ENCODE data around the gene IFFO2. TPM values are rescaled to one million over a fixed set of nuclear protein-coding genes. Genes with fewer than 3 reads are reported as not detected.
A peak's percentile ranks its signal among the peaks of the same experiment; 100 is the strongest.

IFFO2 gene
- total RNA-seq, 2 donors from 2014 or later, result 2.3 to 14.0 TPM

GRCh38 chr1:18927082-18927653 is 29.3 kb downstream of the IFFO2 start:
- Histone ChIP-seq H3K27me3 (no peaks in the 10 kb centered on the region), H3K27ac (peak overlapping the region; percentile 82 to 87), H3K9me3 (no peaks in the 10 kb centered on the region), H3K36me3 (no peaks in the 10 kb centered on the region), H3K4me3 (no peak overlapping the region), H3K4me1 (peaks cover 0 to 56% of the 10 kb centered on the region in 2 donors)
- DNase-seq (ENCODE audit: low spot score), result no peak
- no peak for TF ChIP-seq CTCF (IDR thresholded peaks at IDR 0.05)

- Histone ChIP-seq H3K4me1 (peaks cover 0 to 63% of the 10 kb centered on the region in 2 donors), H3K4me3 (no peak overlapping the region), H3K9me3 (no peaks in the 10 kb centered on the region), H3K36me3 (no peaks in the 10 kb centered on the region), H3K27me3 (no peaks in the 10 kb centered on the region), H3K27ac (peak overlapping the region; percentile 82 to 87)
- no peak for TF ChIP-seq CTCF (IDR thresholded peaks at IDR 0.05)
- peak; percentile 90 for DNase-seq (ENCODE audit: low spot score)
These were observed 30.0 kb downstream of the IFFO2 start for GRCh38 chr1:18926315-18927081.

GRCh38 chr1:18925279-18925678 is 31.2 kb downstream of the IFFO2 start:
- H3K27ac ChIP-seq, result peak overlapping the region; percentile 88
- no peak for DNase-seq (ENCODE audit: low spot score)
- no peaks in the 10 kb centered on the region for H3K9me3 ChIP-seq
- no peak overlapping the region for H3K4me3 ChIP-seq
- TF ChIP-seq CTCF (IDR thresholded peaks at IDR 0.05), result no peak
- H3K4me1 ChIP-seq, result peaks cover 0 to 68% of the 10 kb centered on the region in 2 donors
- H3K27me3 ChIP-seq, result no peaks in the 10 kb centered on the region
- peaks cover 7% of the 10 kb centered on the region for H3K36me3 ChIP-seq

GRCh38 chr1:18924221-18924691 is 32.2 kb downstream of the IFFO2 start:
- peaks cover 0 to 68% of the 10 kb centered on the region in 2 donors for H3K4me1 ChIP-seq
- H3K27ac ChIP-seq, result peak overlapping the region; percentile 88
- TF ChIP-seq CTCF (IDR thresholded peaks at IDR 0.05), result no peak
- DNase-seq (ENCODE audit: low spot score), result no peak
- no peaks in the 10 kb centered on the region for H3K27me3 ChIP-seq
- no peak overlapping the region for H3K4me3 ChIP-seq
- peaks cover 10% of the 10 kb centered on the region for H3K36me3 ChIP-seq
- H3K9me3 ChIP-seq, result no peaks in the 10 kb centered on the region

GRCh38 chr1:18923756-18924211 is 32.7 kb downstream of the IFFO2 start:
- DNase-seq (ENCODE audit: low spot score), result no peak
- TF ChIP-seq CTCF (IDR thresholded peaks at IDR 0.05), result no peak
- Histone ChIP-seq H3K36me3 (peaks cover 10% of the 10 kb centered on the region), H3K9me3 (no peaks in the 10 kb centered on the region), H3K4me1 (peaks cover 0 to 68% of the 10 kb centered on the region in 2 donors), H3K27me3 (no peaks in the 10 kb centered on the region), H3K27ac (peak overlapping the region; percentile 88), H3K4me3 (no peak overlapping the region)

Measured in right atrium auricular region (tissue), 2 donors.